Dedifferentiated amniotic fluid mesenchymal stem cell (primary cell): ENCODE results near the gene AADACL4.

Experiments used
- DNase-seq: peaks from one replicate; pipeline ENCODE4 v3.0.0-alpha.2; 2016; ENCODE audit errors: extremely low spot score

AADACL4 gene

DNA sequence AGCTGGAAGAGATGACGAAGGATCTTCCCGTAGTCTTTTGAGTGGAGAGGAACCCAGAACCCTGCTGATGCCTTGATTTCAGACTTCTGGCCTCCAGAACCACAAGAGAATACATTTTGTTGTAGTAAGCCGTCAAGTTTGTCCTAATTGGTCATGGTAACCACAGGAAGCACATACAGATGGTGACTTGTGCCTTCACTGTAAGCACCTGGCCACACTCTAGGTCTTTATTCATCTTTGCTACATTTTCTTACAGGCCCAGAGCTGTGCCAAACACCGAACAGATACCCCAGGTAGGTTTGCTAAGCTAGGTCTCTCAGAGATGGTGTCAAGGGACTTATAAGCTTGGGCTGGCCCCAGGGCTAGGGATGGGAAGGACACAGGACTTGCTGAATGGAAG is 30.7 kb upstream of the AADACL4 start:
- no peak for DNase-seq

DNA sequence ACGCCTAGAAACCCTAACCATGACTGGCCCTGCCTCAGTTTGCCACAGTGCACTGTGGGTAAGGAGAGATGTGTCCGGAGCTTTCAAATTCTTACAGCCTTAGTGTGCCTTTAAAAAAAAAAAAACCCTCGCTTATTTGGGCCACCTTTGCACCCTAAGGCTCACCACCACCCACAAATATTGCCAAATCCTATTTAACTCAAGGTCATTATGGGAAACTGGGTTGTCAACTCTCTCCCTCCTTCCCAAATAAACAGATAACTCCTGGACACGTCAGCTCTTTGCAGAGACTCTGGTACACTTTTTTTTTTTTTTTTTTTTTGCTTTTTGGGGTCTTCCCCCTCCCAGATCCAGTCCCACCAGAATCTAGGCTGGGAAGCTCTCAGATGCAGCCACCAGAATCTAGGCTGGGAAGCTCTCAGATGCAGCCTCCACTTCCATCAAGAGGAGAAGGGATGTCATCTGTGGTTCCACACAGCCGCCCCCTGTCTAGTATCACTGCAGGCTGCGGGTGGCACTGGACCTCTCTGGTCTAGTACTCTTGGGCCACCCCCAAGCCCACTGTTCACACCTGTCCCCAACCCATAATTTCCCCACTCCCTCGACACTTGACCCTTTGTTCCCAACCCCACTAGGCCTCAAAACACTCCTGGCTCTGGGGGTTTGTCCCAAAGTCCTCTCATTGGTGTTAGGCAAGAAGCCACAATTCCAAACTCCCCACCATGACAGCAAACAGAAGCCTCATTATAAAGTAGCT is 29.3 kb upstream of the AADACL4 start:
- no peak for DNase-seq

DNA sequence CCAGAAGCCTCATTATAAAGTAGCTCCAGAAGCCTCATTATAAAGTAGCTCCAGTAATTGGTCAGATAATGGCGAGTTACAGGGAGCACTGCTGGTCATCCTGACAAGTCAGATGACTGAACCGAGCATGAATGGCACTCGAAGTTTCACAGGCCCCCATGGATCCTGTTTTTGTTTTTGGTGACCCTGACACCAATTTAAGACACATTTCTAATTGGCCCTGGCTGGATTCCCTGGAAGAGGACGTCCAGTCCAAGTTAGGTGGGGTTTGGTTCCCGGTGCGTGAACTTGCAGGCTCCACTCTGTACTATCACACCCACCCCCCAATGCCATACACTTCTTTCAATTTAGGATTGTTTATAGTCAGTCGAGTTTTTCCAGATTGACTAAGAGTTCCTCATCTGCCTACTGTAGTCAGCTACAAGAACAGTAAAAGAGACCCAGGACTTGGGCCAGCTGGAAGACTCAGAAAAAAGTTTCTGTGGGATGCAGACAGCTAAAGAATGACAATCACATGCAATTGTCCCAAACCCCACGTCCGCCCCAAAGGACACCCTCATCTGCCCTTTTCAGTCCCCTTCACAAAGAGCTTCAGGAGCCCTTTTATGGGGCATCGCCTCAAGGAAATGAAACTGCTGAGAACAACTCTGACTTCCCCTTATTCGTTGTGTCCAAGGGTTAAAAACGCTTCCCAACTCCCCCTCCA is 28.6 kb upstream of the AADACL4 start:
- no peak for DNase-seq

DNA sequence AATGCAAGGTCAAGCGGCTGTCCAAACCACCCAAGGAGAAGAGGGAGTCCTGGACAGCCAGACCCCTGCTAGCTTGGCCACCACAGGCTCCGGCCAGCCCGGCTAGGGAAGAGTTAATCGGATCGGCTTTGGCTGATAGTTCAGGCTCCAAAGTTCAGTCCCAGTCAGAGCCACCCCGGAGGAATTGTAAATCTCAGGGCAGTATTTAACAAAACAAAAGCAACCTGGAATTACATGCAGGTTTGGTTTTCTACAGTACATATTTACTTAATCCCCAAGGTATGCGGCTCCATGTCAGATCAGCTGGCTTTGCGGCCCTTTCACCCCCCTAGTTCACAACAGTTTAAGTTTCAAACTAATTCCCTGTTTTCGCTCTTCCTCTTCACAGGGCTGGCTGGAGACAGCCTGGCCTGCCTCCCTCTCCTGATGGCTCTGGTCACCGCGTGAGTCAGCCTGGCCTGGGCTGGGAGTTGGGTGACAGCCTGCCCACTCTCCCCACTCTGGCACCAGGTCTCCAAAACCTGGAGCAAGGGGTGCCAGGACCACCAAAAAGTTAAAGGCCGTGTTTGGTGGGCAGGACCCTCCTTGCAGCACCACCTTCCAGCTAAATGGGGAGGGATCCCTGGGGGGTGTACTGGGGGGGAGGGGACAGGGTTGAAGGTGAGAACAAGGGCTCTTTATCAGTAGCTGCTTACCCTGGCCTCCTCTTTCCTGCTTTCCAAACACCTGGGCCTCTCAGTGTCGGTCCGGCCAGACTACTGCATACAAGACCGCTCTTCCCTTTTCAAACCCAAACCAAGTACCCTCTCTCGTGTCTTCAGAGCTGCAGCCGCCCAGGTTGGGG is 27.8 kb upstream of the AADACL4 start:
- peak; percentile 33 for DNase-seq

DNA sequence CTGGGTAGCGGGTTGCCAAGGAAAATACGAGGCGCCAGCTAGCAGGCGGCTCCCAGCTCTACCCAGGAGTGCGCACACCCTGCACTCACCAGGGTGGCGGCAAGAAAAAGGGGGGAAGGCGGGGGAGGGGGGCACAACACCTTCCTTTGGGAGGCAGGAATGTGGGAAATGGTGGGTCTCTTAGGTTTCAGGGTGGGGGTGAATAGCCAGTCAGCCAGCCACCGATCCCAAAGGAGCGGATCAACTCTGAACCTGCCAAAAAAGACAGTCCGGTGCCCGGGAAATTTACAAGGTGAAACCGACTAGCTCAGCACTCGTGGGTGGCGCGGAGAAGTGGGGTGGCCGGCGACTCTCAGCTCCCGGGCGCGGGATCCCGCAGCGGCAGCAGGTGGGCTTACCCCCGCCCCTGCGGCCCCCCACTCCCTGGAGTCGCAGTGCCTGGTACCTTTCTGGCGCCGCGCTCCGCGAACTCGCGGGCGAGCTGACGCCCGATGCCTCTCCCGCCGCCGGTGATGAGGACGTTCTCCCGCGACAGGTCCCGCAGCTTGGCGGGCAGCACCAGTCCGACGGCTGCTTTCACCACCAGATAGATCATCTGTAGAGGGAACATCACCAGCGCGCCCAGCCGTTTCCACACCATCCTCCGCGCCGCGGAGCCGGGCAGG is 27.0 kb upstream of the AADACL4 start:
- no peak for DNase-seq

DNA sequence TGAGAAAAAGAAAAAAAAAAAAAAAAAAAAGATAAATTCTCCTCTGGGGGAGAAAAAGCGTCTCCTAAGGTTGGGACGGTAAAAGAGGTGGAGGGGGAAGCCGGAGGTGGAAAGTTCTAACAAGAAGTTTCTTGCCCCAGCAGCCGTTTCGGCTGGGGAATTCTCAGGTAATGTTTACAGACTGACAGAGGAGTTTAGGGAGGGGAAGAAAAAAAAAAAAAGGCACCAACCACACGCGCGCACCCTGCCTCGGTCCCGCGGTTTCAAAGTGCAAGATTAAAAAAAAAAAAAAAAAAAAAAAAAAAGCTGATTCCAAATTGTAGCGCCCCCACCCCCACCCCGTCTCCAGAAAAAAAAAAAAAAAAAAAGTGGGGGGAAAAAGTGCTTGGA is 26.4 kb upstream of the AADACL4 start:
- no peak for DNase-seq

DNA sequence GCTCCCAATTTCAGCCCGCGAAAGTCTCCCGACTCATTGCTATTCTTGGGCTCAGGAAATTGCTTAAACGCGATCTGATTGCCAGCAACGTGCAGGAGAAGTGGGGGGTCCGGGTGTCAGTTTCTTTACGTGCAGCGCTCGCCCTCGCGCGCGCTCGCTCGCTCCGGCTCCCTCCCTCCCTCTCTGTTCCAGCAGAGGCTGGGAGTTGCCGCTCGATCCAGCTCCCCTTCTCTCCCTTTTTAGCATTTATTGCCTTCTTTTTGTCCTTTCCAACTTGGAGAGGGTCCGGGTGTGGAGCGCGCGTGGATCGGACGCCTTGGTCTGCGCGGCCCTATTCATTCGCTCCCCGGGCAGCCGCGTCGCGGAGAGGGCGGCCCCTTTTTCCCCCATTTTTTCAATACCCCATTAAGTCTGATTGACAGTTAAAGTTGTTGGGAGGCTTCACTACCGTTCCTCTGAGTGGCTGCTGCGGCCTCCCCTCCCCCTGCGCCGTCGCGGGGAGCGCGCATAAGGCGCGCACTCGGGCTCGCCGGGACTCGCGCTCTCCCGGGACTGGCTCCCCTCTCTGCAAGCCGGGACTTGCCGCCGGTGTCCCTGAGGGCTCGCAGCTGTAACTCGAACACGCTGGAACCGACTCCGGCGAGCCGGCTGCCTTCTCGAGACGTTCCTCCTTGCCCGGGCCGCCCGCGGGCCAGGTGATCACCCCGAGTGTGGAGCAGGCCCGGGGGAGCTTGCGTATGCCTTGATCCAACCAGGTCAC is 25.8 kb upstream of the AADACL4 start, which contains the start of gene DHRS3:
Gene DHRS3, minus strand, starts transcription at position 310 of the 760 bp plus-strand sequence. CDS start 862 bp downstream, outside the sequence.
- peak; percentile 59 for DNase-seq

DNA sequence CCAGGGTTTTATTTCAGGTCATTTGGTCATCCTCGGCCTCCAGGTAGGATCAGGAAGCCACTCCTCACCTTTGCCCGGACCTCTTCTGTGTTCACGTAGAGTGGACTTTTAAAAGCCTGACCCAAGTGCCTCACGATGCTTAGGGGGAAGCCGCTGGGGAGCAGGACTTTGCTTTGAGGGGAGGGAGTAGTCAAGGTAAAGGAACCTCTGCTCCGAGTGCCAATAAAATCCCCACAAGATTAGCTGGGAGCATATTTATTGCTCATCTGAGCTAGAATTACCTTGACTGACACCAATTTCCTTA is 25.3 kb upstream of the AADACL4 start:
- no peak for DNase-seq

DNA sequence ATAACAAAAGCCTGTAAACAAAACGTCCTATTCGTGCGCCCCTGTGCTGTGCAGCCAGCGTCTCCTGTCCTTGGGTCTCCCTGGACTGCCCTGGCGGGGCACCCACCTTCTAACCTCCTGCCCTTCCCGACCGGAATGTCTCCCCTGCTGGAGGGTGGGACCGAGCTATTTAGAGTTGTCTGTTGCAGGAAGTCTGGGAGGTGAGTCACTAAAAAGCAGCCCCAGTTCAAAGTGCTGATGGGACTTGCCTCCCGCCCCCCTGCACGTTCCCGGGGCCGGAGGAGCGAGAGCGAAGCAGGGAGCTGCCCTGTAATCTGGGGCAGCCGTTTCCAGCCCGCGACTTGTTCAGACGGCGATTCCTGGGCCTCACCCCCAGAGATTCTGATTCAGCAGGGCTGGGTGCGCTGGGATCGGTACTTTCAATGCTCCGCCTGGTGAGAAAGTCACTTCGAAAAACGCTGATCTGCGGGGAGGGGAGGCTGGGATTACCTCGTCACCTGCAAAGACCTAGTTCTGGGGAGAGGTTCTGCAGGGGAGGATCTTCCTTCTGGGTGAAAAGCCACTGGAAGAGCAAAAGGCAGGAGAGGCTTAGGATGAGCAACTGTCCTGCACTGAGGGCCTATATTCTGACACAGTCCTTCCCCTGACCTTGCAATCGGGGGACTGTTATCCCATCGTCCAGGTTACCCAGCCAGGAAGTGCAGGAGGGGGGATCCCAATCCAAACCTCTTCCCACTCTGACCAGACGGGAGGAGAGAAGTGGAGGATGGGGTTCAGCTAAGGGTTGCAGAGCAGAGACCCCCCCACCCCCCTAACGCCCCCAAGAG is 24.7 kb upstream of the AADACL4 start:
- DNase-seq = peak; percentile 42

DNA sequence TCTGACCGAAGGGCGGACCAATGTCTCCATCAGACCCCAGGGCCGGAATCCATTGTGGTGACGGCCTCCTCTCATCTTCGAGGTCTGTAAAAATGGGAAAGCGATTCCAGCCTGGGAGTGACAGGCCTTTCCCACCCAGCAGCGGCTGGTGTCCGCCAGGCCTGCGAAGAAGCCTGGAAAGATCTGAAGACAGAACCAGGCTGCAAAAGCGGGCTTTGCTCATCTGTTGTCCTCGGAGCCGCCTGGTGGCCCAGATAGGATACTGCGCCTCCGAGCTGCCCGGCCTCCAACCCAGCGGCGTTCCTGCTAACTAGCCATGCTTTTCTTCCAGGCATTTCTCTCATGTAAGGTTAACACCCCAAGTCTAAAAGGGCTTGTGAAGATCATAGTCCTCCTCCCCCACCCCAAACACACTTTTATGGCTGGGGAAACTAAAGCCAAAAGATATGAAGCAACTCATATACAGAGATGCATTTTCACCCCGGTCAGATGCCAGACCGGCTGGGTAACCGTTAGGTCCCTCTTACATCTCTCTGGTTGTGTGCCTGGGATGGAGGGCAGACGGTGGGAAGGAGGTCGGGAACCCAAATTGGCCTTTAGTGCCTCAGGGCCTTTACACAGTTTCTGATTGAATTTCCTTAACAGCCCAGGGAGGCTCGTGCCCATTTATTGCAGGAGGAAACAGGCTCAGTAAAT is 23.9 kb upstream of the AADACL4 start:
- DNase-seq = peak; percentile 89

DNA sequence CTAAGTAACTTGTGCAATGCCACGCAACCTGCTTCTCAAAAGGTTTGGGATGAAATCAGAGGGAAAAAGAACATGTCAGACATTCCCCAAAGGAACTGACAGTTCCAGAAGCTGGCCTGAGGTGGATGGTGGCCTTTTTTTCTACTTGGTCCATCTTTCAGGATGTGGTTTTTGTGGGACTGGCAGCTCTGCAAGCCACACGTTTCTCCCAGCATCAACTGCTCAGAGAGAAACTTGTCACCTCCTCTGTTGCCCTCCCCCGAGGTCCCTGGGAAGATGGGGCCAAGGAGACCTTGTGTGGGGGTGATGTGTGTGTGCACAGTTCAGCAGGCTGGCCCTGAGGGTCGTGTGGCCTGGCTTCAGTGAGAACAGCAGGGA is 23.4 kb upstream of the AADACL4 start:
- no peak for DNase-seq

DNA sequence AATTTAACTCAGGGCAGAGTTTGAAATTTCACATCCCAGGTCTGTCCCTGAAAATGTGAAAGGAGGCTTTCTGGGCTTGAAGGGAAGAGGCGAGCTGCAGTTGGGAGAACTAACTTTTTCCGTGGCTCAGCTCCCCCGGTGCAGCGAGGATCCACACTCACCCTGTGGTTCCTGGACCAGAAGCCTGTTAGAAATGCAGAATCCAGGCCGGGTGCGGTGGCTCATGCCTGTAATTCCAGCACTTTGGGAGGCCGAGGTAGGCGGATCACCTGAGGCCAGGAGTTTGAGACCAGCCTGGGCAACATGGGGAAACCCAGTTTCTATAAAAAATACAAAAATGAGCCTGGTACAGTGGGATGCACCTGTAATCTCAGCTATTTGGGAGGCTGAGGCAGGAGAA is 23.0 kb upstream of the AADACL4 start:
- DNase-seq = no peak

DNA sequence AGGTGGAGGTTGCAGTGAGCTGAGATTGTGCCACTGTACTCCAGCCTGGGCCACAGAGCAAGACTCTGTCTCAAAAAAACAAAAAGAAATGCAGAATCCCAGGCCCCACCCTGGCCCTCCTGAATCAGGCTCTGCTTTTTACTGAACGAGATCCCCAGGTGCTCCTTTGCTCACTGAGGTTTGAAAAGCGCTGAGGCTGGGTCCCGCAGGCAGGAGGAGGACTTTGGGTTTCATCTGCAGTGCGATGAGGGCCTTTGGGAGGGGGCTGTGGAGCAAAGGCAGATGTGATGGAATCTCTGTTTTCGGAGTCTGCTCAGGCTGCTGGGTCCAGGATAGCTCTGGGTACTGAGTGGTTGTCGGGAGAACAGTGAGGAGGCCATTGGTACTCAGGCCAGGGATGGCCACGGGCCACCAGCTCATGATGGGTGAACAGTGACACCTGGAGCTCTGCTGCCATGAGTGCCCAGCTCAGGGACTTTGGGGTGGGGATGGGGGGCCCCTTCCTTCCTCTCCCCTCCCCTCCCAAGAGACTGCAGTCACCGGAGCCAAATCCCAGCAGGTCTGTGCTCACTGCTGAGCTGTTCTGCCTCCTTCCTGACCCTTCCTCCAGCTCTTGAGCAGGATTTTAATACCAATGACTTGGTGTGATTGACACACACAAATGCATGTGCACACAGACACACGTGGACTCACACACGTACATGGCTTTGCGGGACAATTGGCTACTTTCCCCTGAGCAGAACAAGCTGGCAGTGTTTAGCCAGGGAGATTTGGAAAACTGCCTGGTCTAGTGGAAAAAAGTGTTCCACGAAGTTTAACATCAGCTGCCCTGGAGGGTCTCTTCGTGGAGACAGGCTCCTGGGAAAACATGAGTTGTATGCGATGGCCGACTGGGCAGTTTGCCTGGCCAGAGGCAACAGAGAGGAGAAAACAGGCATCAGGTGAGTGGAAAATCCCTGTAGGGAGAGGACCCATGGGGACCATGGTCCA is 22.2 kb upstream of the AADACL4 start:
- DNase-seq = no peak

DNA sequence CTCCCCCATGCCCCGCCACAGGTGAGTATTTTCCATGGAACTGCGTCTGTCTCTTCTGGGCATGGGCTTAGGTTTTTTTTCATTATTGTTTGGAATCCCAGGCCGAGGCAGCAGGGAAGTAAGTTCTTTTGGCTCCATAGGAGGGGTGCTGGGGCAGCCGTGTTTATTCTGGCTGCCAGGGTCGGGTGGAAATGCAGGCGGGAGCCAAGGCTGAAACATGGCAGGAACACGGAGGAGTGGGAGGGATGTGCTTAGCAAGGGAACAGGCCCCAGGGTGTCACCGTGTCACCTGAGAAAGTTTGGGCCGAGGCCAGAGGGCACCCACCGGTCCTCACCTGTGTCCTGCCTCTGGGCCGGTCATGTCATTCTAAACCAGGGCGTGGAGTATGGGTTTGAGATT is 21.4 kb upstream of the AADACL4 start:
- DNase-seq = no peak

DNA sequence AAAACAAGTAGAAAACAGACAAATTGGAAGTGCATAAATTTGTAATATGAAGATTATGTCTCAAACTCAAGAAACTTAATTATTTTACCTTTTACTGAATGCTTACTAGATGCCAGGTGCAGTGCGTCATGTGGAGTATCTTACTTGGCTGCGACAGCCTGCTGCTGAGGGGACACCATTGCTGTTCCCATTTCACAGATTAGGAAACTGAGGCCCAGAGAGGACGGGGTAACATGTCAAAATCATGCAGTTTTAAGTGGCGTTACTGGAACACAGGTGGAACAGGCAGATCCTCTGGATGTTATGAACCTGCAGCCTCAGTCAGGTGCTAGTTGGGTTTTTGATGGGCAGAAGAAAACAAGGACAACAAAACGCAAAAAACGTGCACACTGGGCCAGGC is 18.6 kb upstream of the AADACL4 start:
- DNase-seq = no peak

DNA sequence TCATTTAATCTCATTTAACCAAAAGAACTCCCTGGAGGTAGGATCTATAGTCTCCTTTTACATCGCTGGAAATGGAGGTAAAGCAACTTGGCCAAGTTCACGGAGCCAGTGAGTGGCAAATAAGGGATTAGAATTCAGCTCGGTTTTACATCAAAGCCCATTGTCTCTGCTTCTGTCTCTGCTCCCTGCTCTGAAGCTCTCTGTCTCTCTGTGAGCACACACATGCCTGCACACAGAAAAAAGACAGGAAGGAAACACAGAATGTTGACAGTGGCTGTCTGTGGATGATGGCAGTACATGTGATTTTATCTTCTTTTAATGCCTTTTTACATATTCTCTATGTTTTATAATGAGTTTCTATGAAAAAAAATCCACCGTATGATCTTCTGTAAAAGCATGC is 17.0 kb upstream of the AADACL4 start:
- no peak for DNase-seq

DNA sequence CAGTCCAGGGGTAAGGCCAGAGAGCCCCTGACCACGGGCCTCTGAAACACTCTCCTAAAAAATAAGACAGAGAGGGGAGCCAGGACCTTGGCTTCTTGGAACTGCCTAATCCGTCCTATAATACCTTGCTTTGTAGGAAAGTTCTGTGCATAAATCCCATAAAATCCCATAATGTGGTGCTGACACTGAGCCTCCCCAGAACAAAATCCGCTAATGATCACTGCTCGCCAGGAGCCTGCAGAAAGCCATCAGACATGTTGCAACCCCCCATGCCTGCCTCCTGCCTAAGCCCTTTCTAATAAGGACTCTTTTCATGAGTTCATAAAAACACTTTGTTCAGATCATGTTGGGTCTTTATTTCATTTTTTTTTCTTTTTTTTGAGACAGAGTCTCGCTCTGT is 16.6 kb upstream of the AADACL4 start:
- DNase-seq = no peak

DNA sequence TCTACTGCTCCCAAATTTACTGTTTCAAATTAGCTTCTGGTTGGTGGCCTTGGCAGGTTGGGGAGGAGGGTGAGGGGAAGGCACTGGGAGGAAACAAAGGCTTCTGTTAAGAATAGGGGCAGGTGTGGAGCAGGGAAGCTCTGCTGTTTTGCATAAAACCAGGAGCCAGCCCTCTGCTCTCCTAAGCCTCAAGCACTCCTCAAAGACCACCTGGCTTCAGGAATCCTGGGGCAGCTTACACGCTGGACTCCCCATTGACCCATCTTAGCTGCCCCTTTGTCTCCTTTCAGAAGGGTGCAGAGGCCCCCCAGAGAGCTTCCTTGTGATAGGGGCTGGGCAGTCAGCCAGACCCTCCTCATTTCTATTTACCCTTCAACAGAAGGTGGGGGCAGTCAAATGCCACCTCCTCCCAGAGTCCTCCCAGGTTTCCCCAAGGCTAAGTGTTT is 14.4 kb upstream of the AADACL4 start:
- DNase-seq = no peak
